KMS-11 (cell line): ENCODE measurements around the gene USP47.

Experiments
- H2AFZ ChIP-seq: fragments of 200-600 bp; sonication (generic); 2 replicates; pipeline ENCODE4 v1.6.1; 2016; ENCODE audit warnings: antibody characterized with exemption, mixed run types, low read depth
- H3K27ac ChIP-seq: fragments of 200-600 bp; sonication (generic); 2 replicates; pipeline ENCODE4 v1.6.1; 2016; ENCODE audit warnings: mild to moderate bottlenecking, mixed run types
- H3K27me3 ChIP-seq: fragments of 200-600 bp; sonication (generic); 2 replicates; pipeline ENCODE4 v1.6.1; 2017; ENCODE audit warnings: mild to moderate bottlenecking, low read depth, mixed run types, moderate library complexity; ENCODE audit not compliant: insufficient read depth
- H3K36me3 ChIP-seq: fragments of 200-600 bp; sonication (generic); 2 replicates; pipeline ENCODE4 v1.6.1; 2017; ENCODE audit warnings: mild to moderate bottlenecking, mixed run types; ENCODE audit not compliant: insufficient read depth
- H3K4me1 ChIP-seq: fragments of 200-600 bp; sonication (generic); 2 replicates; pipeline ENCODE4 v1.6.1; 2016; ENCODE audit warnings: mild to moderate bottlenecking, low read depth, mixed run types; ENCODE audit not compliant: poor library complexity, severe bottlenecking
- H3K4me2 ChIP-seq: fragments of 200-600 bp; sonication (generic); 2 replicates; pipeline ENCODE4 v1.7.0; 2016; ENCODE audit warnings: mild to moderate bottlenecking, mixed run types
- H3K4me3 ChIP-seq: fragments of 200-600 bp; sonication (generic); IDR thresholded peaks from 2 replicates; pipeline ENCODE4 v1.6.1; 2017; ENCODE audit warnings: low read depth, low read length, mixed read lengths; ENCODE audit not compliant: insufficient read depth
- H3K79me2 ChIP-seq: fragments of 200-600 bp; sonication (generic); 2 replicates; pipeline ENCODE4 v1.6.1; 2016; ENCODE audit warnings: low read depth, mixed run types; ENCODE audit not compliant: insufficient read depth
- H3K9ac ChIP-seq: fragments of 200-600 bp; sonication (generic); 2 replicates; pipeline ENCODE4 v1.6.1; 2016; ENCODE audit warnings: mild to moderate bottlenecking, mixed run types
- H4K20me1 ChIP-seq: fragments of 200-600 bp; sonication (generic); 2 replicates; pipeline ENCODE4 v1.6.1; 2016; ENCODE audit warnings: mild to moderate bottlenecking, mixed run types; ENCODE audit not compliant: insufficient read depth
- TF ChIP-seq, protein P1 (sequence below): fragments of 200-600 bp; sonication (generic); conservative IDR thresholded peaks from 2 replicates; pipeline ENCODE4 v1.6.1; 2017; ENCODE audit warnings: low read depth, mild to moderate bottlenecking, antibody characterized with exemption, low read length, moderate library complexity, mixed read lengths

The USP47 gene

DNA sequence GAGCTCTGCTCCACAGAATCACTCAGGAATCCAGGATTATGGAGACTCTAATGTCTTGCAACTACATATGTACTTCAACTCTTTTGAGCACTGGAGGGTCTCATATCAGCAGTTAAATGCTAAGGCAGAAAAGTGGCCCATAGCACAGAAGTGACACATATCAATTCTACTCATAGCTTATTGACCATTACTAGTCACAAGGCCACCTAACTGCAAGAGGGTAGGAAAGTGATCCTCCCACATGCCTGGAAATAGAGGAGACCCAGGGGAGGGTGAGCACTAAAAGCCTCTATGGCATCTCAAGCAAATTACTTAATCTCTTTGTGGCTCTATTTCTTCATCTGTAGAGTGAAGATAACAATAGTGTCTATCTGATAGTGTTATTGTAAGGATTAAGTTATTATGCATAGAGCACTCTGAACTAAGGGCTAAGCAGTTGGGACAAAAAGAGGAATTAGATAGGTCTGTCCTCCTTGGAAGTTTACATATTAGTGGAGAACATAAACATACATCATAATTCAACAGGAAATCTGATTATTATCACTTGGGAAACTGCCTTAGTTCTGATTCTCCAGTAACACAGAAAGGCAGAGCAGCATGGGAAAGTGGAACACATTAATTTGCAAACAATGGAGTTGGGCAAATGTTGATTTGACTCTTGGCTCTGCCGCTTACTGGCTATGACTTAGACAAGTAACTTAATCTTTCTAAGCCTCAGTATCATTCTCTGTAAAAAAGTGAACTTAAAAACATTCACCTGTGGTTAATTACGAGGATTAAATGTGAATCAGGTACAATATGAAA, 25.1 kb upstream of the USP47 start:
- Histone ChIP-seq H3K4me2 (no peak overlapping the region), H3K4me3 (no peak overlapping the region), H3K4me1 (no peaks in the 10 kb centered on the region), H3K79me2 (no peaks in the 10 kb centered on the region), H3K36me3 (no peaks in the 10 kb centered on the region), H3K27ac (no peak overlapping the region), H3K27me3 (no peaks in the 10 kb centered on the region), H4K20me1 (0 out of 2 replicates have a peak, but pooled peaks cover 3% of the 10 kb centered on the region), H3K9ac (no peak overlapping the region), H2AFZ (no peak overlapping the region)
- TF ChIP-seq, protein P1, sequence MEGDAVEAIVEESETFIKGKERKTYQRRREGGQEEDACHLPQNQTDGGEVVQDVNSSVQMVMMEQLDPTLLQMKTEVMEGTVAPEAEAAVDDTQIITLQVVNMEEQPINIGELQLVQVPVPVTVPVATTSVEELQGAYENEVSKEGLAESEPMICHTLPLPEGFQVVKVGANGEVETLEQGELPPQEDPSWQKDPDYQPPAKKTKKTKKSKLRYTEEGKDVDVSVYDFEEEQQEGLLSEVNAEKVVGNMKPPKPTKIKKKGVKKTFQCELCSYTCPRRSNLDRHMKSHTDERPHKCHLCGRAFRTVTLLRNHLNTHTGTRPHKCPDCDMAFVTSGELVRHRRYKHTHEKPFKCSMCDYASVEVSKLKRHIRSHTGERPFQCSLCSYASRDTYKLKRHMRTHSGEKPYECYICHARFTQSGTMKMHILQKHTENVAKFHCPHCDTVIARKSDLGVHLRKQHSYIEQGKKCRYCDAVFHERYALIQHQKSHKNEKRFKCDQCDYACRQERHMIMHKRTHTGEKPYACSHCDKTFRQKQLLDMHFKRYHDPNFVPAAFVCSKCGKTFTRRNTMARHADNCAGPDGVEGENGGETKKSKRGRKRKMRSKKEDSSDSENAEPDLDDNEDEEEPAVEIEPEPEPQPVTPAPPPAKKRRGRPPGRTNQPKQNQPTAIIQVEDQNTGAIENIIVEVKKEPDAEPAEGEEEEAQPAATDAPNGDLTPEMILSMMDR = no peak

DNA sequence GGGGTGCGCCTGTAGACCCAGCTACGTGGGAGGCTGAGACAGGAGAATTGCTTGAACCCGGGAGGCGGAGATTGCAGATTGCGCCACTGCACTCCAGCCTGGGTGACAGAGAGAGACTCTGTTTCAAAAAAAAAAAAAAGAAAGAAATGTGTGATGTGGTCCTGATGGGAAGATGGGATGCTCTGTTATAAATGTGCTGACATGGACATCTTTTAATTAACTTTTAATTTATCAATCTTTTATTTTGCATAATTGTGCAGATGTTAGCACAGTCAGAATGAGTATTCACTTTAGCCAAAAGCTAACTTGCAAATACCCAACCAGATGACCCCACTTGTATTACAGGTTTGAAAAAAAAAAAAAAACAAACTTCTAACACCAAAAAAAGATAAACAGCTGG, 23.8 kb upstream of the USP47 start:
- Histone ChIP-seq H3K27me3 (no peaks in the 10 kb centered on the region), H3K9ac (no peak overlapping the region), H3K27ac (no peak overlapping the region), H3K4me3 (no peak overlapping the region), H3K4me2 (no peak overlapping the region), H3K36me3 (no peaks in the 10 kb centered on the region), H3K79me2 (no peaks in the 10 kb centered on the region), H2AFZ (no peak overlapping the region), H3K4me1 (no peaks in the 10 kb centered on the region), H4K20me1 (0 out of 2 replicates have a peak, but pooled peaks cover 3% of the 10 kb centered on the region)
- TF ChIP-seq, protein P1 = no peak

DNA sequence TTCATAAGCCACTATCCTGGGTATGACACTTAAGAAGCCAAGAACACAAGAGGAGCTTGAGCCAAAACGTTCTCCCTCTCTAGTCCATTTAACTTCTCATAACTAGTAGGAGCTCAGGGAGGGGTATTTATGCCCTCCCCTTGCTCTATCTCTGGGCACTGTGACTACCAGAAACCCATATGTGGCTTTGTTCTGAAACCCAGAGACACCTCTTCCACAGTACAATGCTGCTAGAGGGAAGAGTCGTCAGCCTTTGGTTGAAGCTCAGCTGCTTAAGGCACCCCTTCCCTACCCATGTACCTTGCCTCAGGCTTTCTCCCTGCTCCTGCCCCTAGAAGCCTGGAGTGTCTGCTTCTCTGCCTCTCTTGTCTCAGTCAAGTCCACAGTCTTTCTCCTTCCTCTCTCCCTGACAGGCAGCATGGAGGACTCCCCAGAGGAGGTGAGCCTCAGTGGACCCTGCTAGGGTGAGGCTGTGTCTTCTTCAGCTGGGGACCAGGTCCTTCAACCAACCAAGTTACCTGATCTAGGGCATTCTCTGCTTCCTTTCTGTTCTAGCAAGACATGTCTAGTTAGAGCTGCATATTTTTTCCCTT, 23.1 kb upstream of the USP47 start:
- Histone ChIP-seq H3K27ac (no peak overlapping the region), H3K4me1 (no peaks in the 10 kb centered on the region), H3K4me3 (no peak overlapping the region), H4K20me1 (0 out of 2 replicates have a peak, but pooled peaks cover under 1% of the 10 kb centered on the region), H3K4me2 (no peak overlapping the region), H2AFZ (no peak overlapping the region), H3K36me3 (no peaks in the 10 kb centered on the region), H3K27me3 (no peaks in the 10 kb centered on the region), H3K79me2 (no peaks in the 10 kb centered on the region), H3K9ac (no peak overlapping the region)
- TF ChIP-seq, protein P1 = no peak

DNA sequence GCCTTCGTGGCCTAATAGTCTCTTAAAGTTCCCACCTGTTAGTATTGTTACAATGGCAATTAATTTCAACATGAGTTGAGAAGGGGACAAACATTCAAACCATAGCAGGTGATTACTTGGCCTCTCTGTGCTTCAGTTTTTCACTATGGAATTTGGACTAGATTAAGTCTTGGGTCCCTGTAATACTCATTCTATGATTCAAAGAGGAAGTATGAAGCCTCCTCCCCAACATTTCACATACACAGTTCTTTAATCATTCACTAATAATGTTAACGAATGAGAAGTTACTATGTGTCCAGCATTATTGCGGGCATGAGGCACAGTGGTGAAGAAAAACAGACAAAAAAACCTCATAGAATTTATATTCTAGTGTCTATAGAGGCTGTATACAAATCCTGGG, 19.9 kb upstream of the USP47 start:
- Histone ChIP-seq H4K20me1 (no peaks in the 10 kb centered on the region), H2AFZ (no peak overlapping the region), H3K36me3 (no peaks in the 10 kb centered on the region), H3K4me3 (no peak overlapping the region), H3K9ac (no peak overlapping the region), H3K4me1 (no peaks in the 10 kb centered on the region), H3K79me2 (no peaks in the 10 kb centered on the region), H3K27ac (no peak overlapping the region), H3K4me2 (no peak overlapping the region), H3K27me3 (no peaks in the 10 kb centered on the region)
- TF ChIP-seq, protein P1 = no peak
